GM21528 (cell line): Measurements from ENCODE around the gene EXD1.
"Not testable (repeated sequence)": the region's sequence is repeated elsewhere in the genome, so short reads cannot be mapped to it uniquely, and the experiment has no call there.

Experiments used
- ATAC-seq: cut with Tn5 transposase; IDR thresholded peaks from one replicate; pipeline ENCODE4 v1.9.1; 2021; ENCODE audit warnings: mild to moderate bottlenecking, moderate library complexity; ENCODE audit not compliant: unreplicated experiment, low FRiP score

The EXD1 gene

GRCh38 chr15:41150279-41150678, 80.3 kb downstream of the EXD1 start:
- ATAC-seq, result no peak

- ATAC-seq, result no peak
These were observed 82.5 kb downstream of the EXD1 start for GRCh38 chr15:41148065-41148464.

GRCh38 chr15:41139619-41140018, 90.9 kb downstream of the EXD1 start:
- ATAC-seq, result no peak

- not testable (repeated sequence) for ATAC-seq
These were observed 91.4 kb downstream of the EXD1 start for GRCh38 chr15:41139112-41139511.

GRCh38 chr15:41135580-41135979, 95.0 kb downstream of the EXD1 start:
- ATAC-seq, result not testable (repeated sequence)

GRCh38 chr15:41133454-41133853, 97.1 kb downstream of the EXD1 start:
- no peak for ATAC-seq
